CD4-positive, CD25-positive, alpha-beta regulatory T cell (primary cell): ENCODE measurements around the gene DELE1. TPM values are rescaled to one million over a fixed set of nuclear protein-coding genes. Genes with fewer than 3 reads are reported as not detected.

Source experiments
- ATAC-seq, 2 donors: fragments of 150-1000 bp; cut with Tn5 transposase; one replicate each; pipeline ENCODE4 v1.10.0; 2021; ENCODE audit warnings: low read depth in 2 of 2, moderate number of reproducible peaks in 2 of 2, moderate library complexity in 1 of 2
- DNase-seq, 3 donors: peaks; one replicate each; pipeline versions ENCODE4 v3.0.0 to v3.0.0-alpha.2; 2012 to 2022; ENCODE audit warnings: mixed read lengths in 1 of 3
- H3K27ac ChIP-seq: one replicate; pipeline ENCODE4 v1.7.0; 2013; ENCODE audit warnings: mild to moderate bottlenecking, low read length; ENCODE audit not compliant: insufficient read depth, poor library complexity, severe bottlenecking
- H3K27me3 ChIP-seq: one replicate; pipeline ENCODE4 v1.7.0; 2013; ENCODE audit warnings: low read length; ENCODE audit not compliant: control insufficient read depth, insufficient read depth
- H3K36me3 ChIP-seq: one replicate; pipeline ENCODE4 v1.7.0; 2013; ENCODE audit warnings: mild to moderate bottlenecking, low read length, moderate library complexity; ENCODE audit not compliant: control insufficient read depth, insufficient read depth
- H3K4me1 ChIP-seq: 2 replicates; pipeline ENCODE4 v1.7.0; 2013; ENCODE audit warnings: mild to moderate bottlenecking, low read length; ENCODE audit not compliant: insufficient read depth, control insufficient read depth, poor library complexity, severe bottlenecking
- H3K4me3 ChIP-seq: one replicate; pipeline ENCODE4 v1.7.0; 2013; ENCODE audit warnings: low read depth, mild to moderate bottlenecking, low read length, moderate library complexity
- H3K9me3 ChIP-seq, 2 experiments: 1 replicate in 1 of 2; 2 replicates in 1 of 2; pipeline ENCODE4 v1.7.0; 2013; ENCODE audit warnings: low read length in 2 of 2, mild to moderate bottlenecking in 1 of 2, moderate library complexity in 1 of 2; ENCODE audit not compliant: control insufficient read depth in 2 of 2
- H3K27ac Mint-ChIP-seq, 3 donors: one replicate each; pipeline ENCODE4 v1.8.0; 2020 to 2022; ENCODE audit warnings: mild to moderate bottlenecking in 3 of 3, mixed read lengths in 3 of 3, moderate library complexity in 2 of 3
- H3K27me3 Mint-ChIP-seq: one replicate; pipeline ENCODE4 v1.8.0; 2022; ENCODE audit warnings: mild to moderate bottlenecking, mixed read lengths
- H3K36me3 Mint-ChIP-seq: one replicate; pipeline ENCODE4 v1.8.0; 2020; ENCODE audit warnings: mixed read lengths
- H3K4me1 Mint-ChIP-seq, 4 donors: one replicate each; pipeline ENCODE4 v1.8.0; 2020 to 2022; ENCODE audit warnings: mixed read lengths in 4 of 4, mild to moderate bottlenecking in 1 of 4
- H3K4me3 Mint-ChIP-seq, 4 donors: one replicate each; pipeline ENCODE4 v1.8.0; 2020 to 2022; ENCODE audit warnings: mild to moderate bottlenecking in 4 of 4, mixed read lengths in 4 of 4, moderate library complexity in 3 of 4
- H3K9me3 Mint-ChIP-seq, 7 donors: one replicate each; pipeline ENCODE4 v1.8.0; 2020 to 2022; ENCODE audit warnings: mixed read lengths in 7 of 7, mild to moderate bottlenecking in 3 of 7, moderate library complexity in 2 of 7
- polyA plus RNA-seq, 4 donors: library from polyadenylated mRNA; unstranded; fragments of 300-500 nt; fragmentation: Illumina TruSeq; gene quantifications; one replicate each; pipeline ENCODE4 v1.2.3, GENCODE V29; 2021
- total RNA-seq: library from RNA; stranded (reverse); gene quantifications from one replicate; pipeline ENCODE4 v1.2.3, GENCODE V29; 2022

DELE1 gene
- total and polyA plus RNA-seq, 5 donors from 2014 or later: 31.3 to 88.7 (median 36.7) TPM

DNA sequence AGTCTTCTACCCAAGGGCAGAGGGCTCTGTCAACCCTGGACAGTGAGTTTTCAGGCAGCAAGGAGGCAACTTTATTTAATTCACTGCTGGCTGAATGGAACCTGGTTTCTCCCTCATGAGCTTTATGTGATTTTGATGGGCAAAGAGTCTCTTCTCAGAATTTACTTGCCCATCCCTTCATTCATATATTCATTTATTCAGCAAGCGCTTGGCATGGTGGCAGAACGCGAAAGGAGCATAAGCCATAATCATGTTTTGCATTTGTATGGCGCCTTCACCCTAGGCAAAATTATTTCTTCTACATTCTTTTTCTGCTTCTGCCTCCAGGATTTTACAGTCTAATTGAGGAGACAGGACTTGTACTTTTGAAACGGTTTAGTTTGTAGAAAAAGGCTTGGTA lies 8.0 kb downstream of the DELE1 start:
- DNase-seq (no peak), ATAC-seq (no peak)
- Histone ChIP-seq H3K4me3 (no peak overlapping the region), H3K9me3 (no peaks in the 10 kb centered on the region), H3K27me3 (no peaks in the 10 kb centered on the region), H3K27ac (no peak overlapping the region), H3K4me1 (no peaks in the 10 kb centered on the region), H3K36me3 (peaks cover 94% of the 10 kb centered on the region)
- Mint-ChIP-seq H3K4me1 (peaks cover 14 to 27% (median 20%) of the 10 kb centered on the region in 4 donors), H3K4me3 (no peak overlapping the region), H3K27ac (peak overlapping the region in 1 of 3 donors; percentile 39), H3K36me3 (peaks cover 56% of the 10 kb centered on the region), H3K27me3 (no peaks in the 10 kb centered on the region), H3K9me3 (no peaks in the 10 kb centered on the region)

DNA sequence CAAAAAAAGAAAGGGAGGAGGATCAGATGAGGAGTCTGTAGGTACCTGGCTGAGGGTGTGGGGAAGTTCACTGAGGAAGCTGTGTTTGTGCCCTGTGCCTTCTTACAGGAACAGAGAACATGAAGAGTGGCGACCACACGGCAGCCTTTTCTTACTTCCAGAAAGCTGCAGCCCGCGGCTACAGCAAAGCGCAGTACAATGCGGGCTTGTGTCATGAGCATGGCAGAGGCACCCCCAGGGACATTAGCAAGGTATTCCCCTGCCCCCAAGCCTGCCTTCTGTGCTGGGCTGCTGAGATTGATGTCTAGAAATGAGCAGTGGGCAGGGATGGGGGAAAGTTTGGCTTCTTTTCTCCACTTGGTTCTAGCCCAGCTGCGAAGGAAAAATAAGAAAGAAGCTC lies 9.5 kb downstream of the DELE1 start:
- no peak for DNase-seq
- no peaks in the 10 kb centered on the region for H3K4me1 ChIP-seq
- H3K9me3 ChIP-seq: no peaks in the 10 kb centered on the region
- H3K36me3 ChIP-seq: peaks cover 90% of the 10 kb centered on the region
- Mint-ChIP-seq H3K4me1 (peaks cover 5 to 18% (median 9%) of the 10 kb centered on the region in 4 donors), H3K36me3 (peaks cover 45% of the 10 kb centered on the region), H3K4me3 (no peak overlapping the region), H3K27ac (no peak overlapping the region), H3K27me3 (no peaks in the 10 kb centered on the region), H3K9me3 (no peaks in the 10 kb centered on the region)
- no peak overlapping the region for H3K27ac ChIP-seq
- H3K27me3 ChIP-seq: no peaks in the 10 kb centered on the region
- no peak for ATAC-seq
- H3K4me3 ChIP-seq: no peak overlapping the region

DNA sequence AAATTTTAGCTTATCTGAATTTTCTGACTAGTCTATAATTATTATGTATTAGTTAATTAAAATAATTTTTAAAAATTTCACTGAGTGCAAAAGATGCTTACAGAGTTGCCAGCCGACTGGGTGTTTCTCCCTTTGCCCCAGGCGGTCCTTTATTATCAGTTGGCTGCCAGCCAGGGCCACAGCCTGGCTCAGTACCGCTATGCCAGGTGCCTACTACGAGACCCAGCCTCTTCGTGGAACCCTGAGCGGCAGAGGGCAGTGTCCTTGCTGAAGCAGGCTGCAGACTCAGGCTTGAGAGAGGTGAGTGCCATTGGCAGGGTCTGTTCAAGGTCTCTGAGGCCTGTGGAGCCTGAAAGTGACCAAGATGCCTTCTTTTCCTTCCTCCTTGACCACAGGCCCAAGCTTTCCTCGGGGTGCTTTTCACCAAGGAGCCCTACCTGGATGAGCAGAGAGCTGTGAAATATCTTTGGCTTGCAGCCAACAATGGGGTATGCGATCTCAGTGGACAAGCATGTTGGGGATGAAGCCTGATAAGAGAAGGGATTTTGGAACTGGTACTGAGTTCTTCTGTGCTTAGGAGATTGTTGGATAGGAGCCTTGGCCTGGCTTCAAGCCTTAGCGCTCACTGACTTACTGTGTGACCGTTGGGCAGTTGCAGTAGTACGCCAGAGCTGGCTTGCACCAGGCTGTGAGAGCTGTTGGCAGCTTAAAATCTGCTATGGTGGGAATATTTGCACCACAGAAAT lies 10.6 kb downstream of the DELE1 start:
- Mint-ChIP-seq H3K4me3 (no peak overlapping the region), H3K27ac (no peak overlapping the region), H3K4me1 (peaks cover 4 to 13% (median 6%) of the 10 kb centered on the region in 4 donors), H3K9me3 (no peaks in the 10 kb centered on the region), H3K36me3 (peaks cover 41% of the 10 kb centered on the region), H3K27me3 (no peaks in the 10 kb centered on the region)
- ATAC-seq (no peak), DNase-seq (no peak)
- Histone ChIP-seq H3K27ac (no peak overlapping the region), H3K4me1 (no peaks in the 10 kb centered on the region), H3K27me3 (no peaks in the 10 kb centered on the region), H3K9me3 (no peaks in the 10 kb centered on the region), H3K36me3 (peaks cover 92% of the 10 kb centered on the region), H3K4me3 (no peak overlapping the region)

DNA sequence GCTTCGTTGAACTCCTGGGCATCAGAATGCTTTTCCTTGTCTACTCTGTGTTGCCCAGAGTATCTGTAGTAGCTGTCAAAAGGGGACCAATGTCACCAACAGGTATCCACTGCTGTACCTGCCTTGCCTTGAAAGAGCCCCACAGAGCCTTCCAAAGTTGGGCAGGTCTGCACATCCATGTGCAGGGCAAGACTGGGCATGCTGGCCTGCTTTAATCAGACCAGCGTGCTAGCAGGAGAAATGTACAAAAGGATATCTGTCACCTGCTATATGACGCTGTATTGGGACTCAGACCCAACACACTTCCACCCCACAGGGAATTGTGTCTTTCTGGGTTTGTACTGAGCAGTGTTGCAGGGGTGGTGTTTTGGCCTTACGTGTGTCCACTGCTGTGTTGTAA lies 11.9 kb downstream of the DELE1 start:
- H3K27ac ChIP-seq: no peak overlapping the region
- H3K27ac Mint-ChIP-seq: peak overlapping the region in 1 of 3 donors; percentile 24
- peaks cover 4 to 13% (median 6%) of the 10 kb centered on the region in 4 donors for H3K4me1 Mint-ChIP-seq

DNA sequence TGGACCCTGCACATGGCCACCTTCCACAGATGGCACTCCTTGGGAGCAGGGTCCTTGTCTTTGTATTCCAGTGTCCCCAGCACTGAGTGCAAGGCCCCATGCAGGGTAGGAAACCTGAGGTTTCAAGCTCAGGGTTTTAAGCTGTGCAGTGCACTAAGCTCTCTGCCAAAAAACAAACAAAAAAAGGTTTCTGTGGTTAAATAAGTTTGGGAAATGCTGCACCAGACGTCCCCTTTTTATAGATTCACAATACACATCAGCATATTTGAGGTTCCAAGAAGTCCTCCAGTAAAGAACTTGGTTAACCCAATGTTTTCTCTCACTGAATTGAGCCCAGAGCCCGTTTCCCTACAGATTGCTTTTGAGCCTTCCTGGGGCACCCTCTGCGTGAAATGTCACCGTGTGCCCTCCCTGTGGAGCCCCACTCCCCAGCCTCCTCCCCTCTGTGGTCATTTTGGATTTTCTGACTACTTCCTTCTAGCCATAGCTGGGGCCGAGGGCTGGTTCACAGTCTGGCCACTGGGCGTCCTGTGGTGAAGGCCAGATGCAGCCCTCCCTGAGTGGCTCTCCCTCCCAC lies 17.1 kb downstream of the DELE1 start:
- H3K4me3 ChIP-seq: no peak overlapping the region
- no peak for ATAC-seq
- peak overlapping the region in 2 of 3 donors; percentile 57 to 76 for H3K27ac Mint-ChIP-seq
- peaks cover 0 to 8% (median 2%) of the 10 kb centered on the region in 4 donors for H3K4me1 Mint-ChIP-seq
- no peak for DNase-seq
- H3K36me3 Mint-ChIP-seq: peaks cover 20% of the 10 kb centered on the region
- no peaks in the 10 kb centered on the region for H3K27me3 ChIP-seq
- H3K4me3 Mint-ChIP-seq: no peak overlapping the region
- no peaks in the 10 kb centered on the region for H3K4me1 ChIP-seq
- peaks cover 39% of the 10 kb centered on the region for H3K36me3 ChIP-seq
- no peaks in the 10 kb centered on the region for H3K9me3 Mint-ChIP-seq
- no peaks in the 10 kb centered on the region for H3K27me3 Mint-ChIP-seq
- H3K9me3 ChIP-seq: no peaks in the 10 kb centered on the region
- H3K27ac ChIP-seq: no peak overlapping the region

More for the DNA sequence above, 11.9 kb downstream of the DELE1 start:
- no peaks in the 10 kb centered on the region for H3K9me3 ChIP-seq
- no peaks in the 10 kb centered on the region for H3K9me3 Mint-ChIP-seq
- no peak overlapping the region for H3K4me3 Mint-ChIP-seq
- H3K36me3 ChIP-seq: peaks cover 82% of the 10 kb centered on the region
- no peaks in the 10 kb centered on the region for H3K4me1 ChIP-seq
- no peak overlapping the region for H3K4me3 ChIP-seq
- no peak for DNase-seq
- ATAC-seq: no peak
- no peaks in the 10 kb centered on the region for H3K27me3 ChIP-seq
- no peaks in the 10 kb centered on the region for H3K27me3 Mint-ChIP-seq
- H3K36me3 Mint-ChIP-seq: peaks cover 49% of the 10 kb centered on the region

DNA sequence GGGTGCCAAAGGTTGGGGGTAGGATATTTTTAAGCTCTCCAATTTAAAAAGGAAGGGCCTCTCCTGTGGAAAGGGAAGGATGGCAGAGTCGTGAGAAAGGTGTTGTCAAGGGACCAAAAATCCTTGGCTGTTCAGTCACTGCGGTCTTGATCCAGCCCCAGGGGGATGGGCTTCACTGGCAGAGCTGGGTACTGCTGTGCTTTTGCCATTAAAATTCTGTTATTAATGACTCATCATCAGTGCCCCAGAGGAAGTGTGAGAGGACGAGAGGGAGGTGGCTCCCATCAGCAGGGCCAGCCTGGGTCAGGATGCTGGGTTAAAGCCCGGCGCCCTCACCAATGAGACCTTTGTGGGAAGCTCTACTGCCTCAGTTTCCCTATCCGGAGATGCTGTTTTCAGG lies 17.6 kb downstream of the DELE1 start:
- no peaks in the 10 kb centered on the region for H3K27me3 Mint-ChIP-seq
- Histone ChIP-seq H3K4me1 (no peaks in the 10 kb centered on the region), H3K9me3 (no peaks in the 10 kb centered on the region), H3K27ac (no peak overlapping the region), H3K27me3 (no peaks in the 10 kb centered on the region), H3K36me3 (peaks cover 33% of the 10 kb centered on the region), H3K4me3 (no peak overlapping the region)
- peaks cover 0 to 5% (median 2%) of the 10 kb centered on the region in 4 donors for H3K4me1 Mint-ChIP-seq
- peaks cover 16% of the 10 kb centered on the region for H3K36me3 Mint-ChIP-seq
- no peak for DNase-seq
- H3K4me3 Mint-ChIP-seq: no peak overlapping the region
- peak overlapping the region in 2 of 3 donors; percentile 57 to 76 for H3K27ac Mint-ChIP-seq
- H3K9me3 Mint-ChIP-seq: no peaks in the 10 kb centered on the region
- ATAC-seq: no peak

DNA sequence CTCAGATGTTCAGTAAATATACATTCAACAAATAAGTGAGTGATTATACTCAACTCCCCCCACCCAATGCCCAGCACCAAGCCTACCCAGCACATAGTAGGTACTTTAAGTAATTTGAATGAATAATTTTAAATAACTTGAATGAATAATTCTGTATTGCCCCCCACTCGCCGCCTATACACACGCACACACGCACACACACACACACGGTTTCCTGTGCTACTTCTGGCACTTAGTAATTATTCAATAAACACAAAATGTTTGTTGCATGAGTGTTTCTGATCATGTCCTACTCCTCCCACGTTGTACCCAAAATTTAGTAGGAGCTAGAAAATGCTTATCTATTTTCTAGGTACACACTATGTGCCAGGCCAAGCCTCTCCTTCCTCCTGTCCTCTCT lies 18.1 kb downstream of the DELE1 start:
- H3K27me3 ChIP-seq: no peaks in the 10 kb centered on the region
- ATAC-seq: no peak
- H3K9me3 ChIP-seq: no peaks in the 10 kb centered on the region
- H3K27ac Mint-ChIP-seq: peak overlapping the region; percentile 55 to 73 (median 65)
- peaks cover 0 to 5% (median 2%) of the 10 kb centered on the region in 4 donors for H3K4me1 Mint-ChIP-seq
- H3K4me3 Mint-ChIP-seq: no peak overlapping the region
- no peaks in the 10 kb centered on the region for H3K9me3 Mint-ChIP-seq
- H3K27ac ChIP-seq: no peak overlapping the region
- no peak for DNase-seq
- H3K4me1 ChIP-seq: no peaks in the 10 kb centered on the region
- H3K27me3 Mint-ChIP-seq: no peaks in the 10 kb centered on the region
- H3K36me3 Mint-ChIP-seq: peaks cover 16% of the 10 kb centered on the region
- H3K36me3 ChIP-seq: peaks cover 29% of the 10 kb centered on the region
- no peak overlapping the region for H3K4me3 ChIP-seq
